Epidermal melanocyte (primary cell): ENCODE data around the gene SDK2.
A peak's percentile ranks its signal among the peaks of the same experiment; 100 is the strongest.

ENCODE experiments used
- DNase-seq: peaks from one replicate; pipeline ENCODE4 v3.0.0; 2011; ENCODE audit warnings: low spot score; ENCODE audit not compliant: insufficient read length

Gene SDK2

GRCh38 chr17:73613271-73614233 lies 30.7 kb downstream of the SDK2 start:
- DNase-seq = no peak

- no peak for DNase-seq
Observed at GRCh38 chr17:73612031-73612472, 32.2 kb downstream of the SDK2 start.

GRCh38 chr17:73611630-73612029 lies 32.6 kb downstream of the SDK2 start:
- no peak for DNase-seq

- DNase-seq = no peak
Observed at GRCh38 chr17:73610331-73610911, 33.8 kb downstream of the SDK2 start.

GRCh38 chr17:73609758-73610157 lies 34.5 kb downstream of the SDK2 start:
- DNase-seq = no peak

GRCh38 chr17:73609060-73609459 lies 35.2 kb downstream of the SDK2 start:
- DNase-seq = no peak

- no peak for DNase-seq
Observed at GRCh38 chr17:73605444-73605843, 38.8 kb downstream of the SDK2 start.

- DNase-seq = no peak
Observed at GRCh38 chr17:73604476-73604875, 39.8 kb downstream of the SDK2 start.

- DNase-seq = no peak
Observed at GRCh38 chr17:73603971-73604370, 40.3 kb downstream of the SDK2 start.

GRCh38 chr17:73600103-73600871 lies 44.0 kb downstream of the SDK2 start:
- DNase-seq = no peak

- no peak for DNase-seq
Observed at GRCh38 chr17:73599599-73599998, 44.6 kb downstream of the SDK2 start.

- no peak for DNase-seq
Observed at GRCh38 chr17:73598212-73598611, 46.0 kb downstream of the SDK2 start.

- no peak for DNase-seq
Observed at GRCh38 chr17:73595931-73596330, 48.3 kb downstream of the SDK2 start.

GRCh38 chr17:73595479-73595878 lies 48.8 kb downstream of the SDK2 start:
- peak; percentile 50 for DNase-seq

GRCh38 chr17:73595068-73595467 lies 49.2 kb downstream of the SDK2 start:
- DNase-seq = no peak

- DNase-seq = no peak
Observed at GRCh38 chr17:73594598-73594997, 49.6 kb downstream of the SDK2 start.

GRCh38 chr17:73594025-73594424 lies 50.2 kb downstream of the SDK2 start:
- no peak for DNase-seq

- DNase-seq = no peak
Observed at GRCh38 chr17:73593249-73593965, 50.8 kb downstream of the SDK2 start.

GRCh38 chr17:73592501-73592961 lies 51.7 kb downstream of the SDK2 start:
- DNase-seq = no peak

- DNase-seq = no peak
Observed at GRCh38 chr17:73592079-73592415, 52.2 kb downstream of the SDK2 start.
